NCI-H2227 treated with DMSO at 0.1 percent for 48 hours (cell line): ENCODE measurements around the gene WDR19.
A peak's percentile ranks its signal among the peaks of the same experiment; 100 is the strongest.
"Not testable (repeated sequence)": the region's sequence is repeated elsewhere in the genome, so short reads cannot be mapped to it uniquely, and the experiment has no call there.

Experiments used
- DNase-seq: peaks from one replicate; lab custom pipeline; 2025; lab: John Stamatoyannopoulos, UW

WDR19 gene

GRCh38 chr4:39233114-39233513, 50.8 kb downstream of the WDR19 start:
- no peak for DNase-seq

GRCh38 chr4:39233783-39234182, 51.5 kb downstream of the WDR19 start:
- no peak for DNase-seq

- no peak for DNase-seq
Measured at GRCh38 chr4:39235021-39235420, 52.7 kb downstream of the WDR19 start.

GRCh38 chr4:39235696-39236095, 53.4 kb downstream of the WDR19 start:
- no peak for DNase-seq

GRCh38 chr4:39237179-39237578, 54.9 kb downstream of the WDR19 start:
- DNase-seq = no peak

GRCh38 chr4:39243462-39243861, 61.1 kb downstream of the WDR19 start:
- no peak for DNase-seq

- no peak for DNase-seq
Measured at GRCh38 chr4:39255266-39255665, 72.9 kb downstream of the WDR19 start.

GRCh38 chr4:39255871-39256270, 73.5 kb downstream of the WDR19 start:
- DNase-seq = no peak

- no peak for DNase-seq
Measured at GRCh38 chr4:39256436-39256835, 74.1 kb downstream of the WDR19 start.

- no peak for DNase-seq
Measured at GRCh38 chr4:39259571-39260330, 77.4 kb downstream of the WDR19 start.

- DNase-seq = peak; percentile 13
Measured at GRCh38 chr4:39263895-39264294, 81.6 kb downstream of the WDR19 start.

GRCh38 chr4:39274503-39274902, 92.2 kb downstream of the WDR19 start:
- no peak for DNase-seq

GRCh38 chr4:39277661-39278060, 95.3 kb downstream of the WDR19 start:
- DNase-seq = not testable (repeated sequence)

- DNase-seq = no peak
Measured at GRCh38 chr4:39278476-39278875, 96.1 kb downstream of the WDR19 start.

GRCh38 chr4:39279416-39279815, 97.1 kb downstream of the WDR19 start:
- DNase-seq = no peak

GRCh38 chr4:39280770-39281169, 98.4 kb downstream of the WDR19 start:
- no peak for DNase-seq

- DNase-seq = no peak
Measured at GRCh38 chr4:39285111-39285795, 102.9 kb downstream of the WDR19 start.

- DNase-seq = no peak
Measured at GRCh38 chr4:39285853-39286252, 103.5 kb downstream of the WDR19 start.

GRCh38 chr4:39286263-39286662, 103.9 kb downstream of the WDR19 start:
- no peak for DNase-seq

- no peak for DNase-seq
Measured at GRCh38 chr4:39287223-39287622, 104.9 kb downstream of the WDR19 start.

- DNase-seq = no peak
Measured at GRCh38 chr4:39291686-39292085, 109.4 kb downstream of the WDR19 start.

GRCh38 chr4:39292433-39292832, 110.1 kb downstream of the WDR19 start:
- DNase-seq = not testable (repeated sequence)

- no peak for DNase-seq
Measured at GRCh38 chr4:39295784-39296183, 113.5 kb downstream of the WDR19 start.

- DNase-seq = no peak
Measured at GRCh38 chr4:39302901-39303300, 120.6 kb downstream of the WDR19 start.
